Loucy (cell line): ENCODE data around the gene NPHP4.

Experiments
- H2AFZ ChIP-seq: fragments of 200-600 bp; sonication (generic); 2 replicates; pipeline ENCODE4 v1.6.0; 2016; ENCODE audit warnings: antibody characterized with exemption, mild to moderate bottlenecking, low read length, moderate library complexity
- H3F3A ChIP-seq: fragments of 200-600 bp; 2 replicates; pipeline ENCODE4 v1.6.0; 2016; ENCODE audit warnings: antibody characterized with exemption, low read depth, mild to moderate bottlenecking
- H3K27me3 ChIP-seq: fragments of 200-600 bp; sonication (generic); 2 replicates; pipeline ENCODE4 v1.6.1; 2014; ENCODE audit warnings: low read length, mild to moderate bottlenecking; ENCODE audit not compliant: insufficient read depth, poor library complexity, severe bottlenecking
- H3K36me3 ChIP-seq: fragments of 200-600 bp; sonication (generic); 2 replicates; pipeline ENCODE4 v1.6.1; 2016; ENCODE audit warnings: low read length; ENCODE audit not compliant: insufficient read depth
- H3K4me1 ChIP-seq: fragments of 200-600 bp; sonication (generic); 2 replicates; pipeline ENCODE4 v1.5.1; 2014; ENCODE audit warnings: low read length, mild to moderate bottlenecking; ENCODE audit not compliant: insufficient read depth, poor library complexity, severe bottlenecking
- H3K4me2 ChIP-seq: fragments of 200-600 bp; sonication (generic); 2 replicates; pipeline ENCODE4 v1.6.0; 2014; ENCODE audit warnings: antibody characterized with exemption, low read length, low read depth, mild to moderate bottlenecking; ENCODE audit not compliant: poor library complexity, severe bottlenecking
- H3K4me3 ChIP-seq: fragments of 200-600 bp; sonication (generic); 2 replicates; pipeline ENCODE4 v1.5.1; 2014; ENCODE audit warnings: low read length, mild to moderate bottlenecking, mixed read lengths; ENCODE audit not compliant: poor library complexity, severe bottlenecking
- H3K79me2 ChIP-seq: fragments of 200-600 bp; sonication (generic); 2 replicates; pipeline ENCODE4 v1.6.1; 2014; ENCODE audit warnings: low read length; ENCODE audit not compliant: insufficient read depth
- H3K9ac ChIP-seq: fragments of 200-600 bp; sonication (generic); 2 replicates; pipeline ENCODE4 v1.6.0; 2014; ENCODE audit warnings: mild to moderate bottlenecking, low read depth, low read length, moderate library complexity; ENCODE audit not compliant: poor library complexity, severe bottlenecking
- H3K9me2 ChIP-seq: fragments of 200-600 bp; sonication (generic); replicated peaks from 2 replicates; pipeline ENCODE4 v1.6.1; 2016; ENCODE audit warnings: low read depth, low read length, mixed read lengths
- H3K9me3 ChIP-seq: fragments of 200-600 bp; sonication (generic); 2 replicates; pipeline ENCODE4 v1.6.1; 2014; ENCODE audit warnings: mild to moderate bottlenecking, antibody characterized with exemption, low read length, low read depth; ENCODE audit not compliant: insufficient read depth
- H4K20me1 ChIP-seq: fragments of 200-600 bp; sonication (generic); 2 replicates; pipeline ENCODE4 v1.6.0; 2014; ENCODE audit warnings: antibody characterized with exemption, low read length, mild to moderate bottlenecking; ENCODE audit not compliant: insufficient read depth, poor library complexity, severe bottlenecking
- CTCF ChIP-seq: fragments of 200-600 bp; sonication (generic); conservative IDR thresholded peaks from 2 replicates; pipeline ENCODE4 v1.5.1; 2014; ENCODE audit warnings: mild to moderate bottlenecking, antibody characterized with exemption, low read length
- EZH2phosphoT487 ChIP-seq: fragments of 200-600 bp; IDR thresholded peaks from 2 replicates; pipeline ENCODE4 v1.6.1; 2018; ENCODE audit warnings: antibody characterized with exemption, mild to moderate bottlenecking, moderate library complexity, borderline replicate concordance

The NPHP4 gene

GRCh38 chr1:5877683-5878530, 114.3 kb downstream of the NPHP4 start:
- H3K4me2 ChIP-seq, result no peak overlapping the region

GRCh38 chr1:5877001-5877400, 115.2 kb downstream of the NPHP4 start:
- Histone ChIP-seq H3K4me3 (no peak overlapping the region), H3K9me2 (no peaks in the 10 kb centered on the region), H3K27me3 (no peaks in the 10 kb centered on the region), H4K20me1 (no peaks in the 10 kb centered on the region), H3F3A (no peaks in the 10 kb centered on the region), H3K9ac (no peak overlapping the region), H3K79me2 (no peaks in the 10 kb centered on the region), H3K36me3 (peaks cover 29% of the 10 kb centered on the region; the same call in 1 of the 2 replicates), H3K9me3 (no peaks in the 10 kb centered on the region), H3K4me2 (no peak overlapping the region), H2AFZ (no peak overlapping the region), H3K4me1 (no peaks in the 10 kb centered on the region)
- TF ChIP-seq CTCF (no peak), EZH2phosphoT487 (no peak)

More at GRCh38 chr1:5877683-5878530, 114.3 kb downstream of the NPHP4 start:
- H3K4me3 ChIP-seq, result no peak overlapping the region
- no peaks in the 10 kb centered on the region for H3F3A ChIP-seq
- TF ChIP-seq CTCF (no peak), EZH2phosphoT487 (no peak)
- H3K36me3 ChIP-seq, result peaks cover 29% of the 10 kb centered on the region; the same call in 1 of the 2 replicates
- H3K79me2 ChIP-seq, result no peaks in the 10 kb centered on the region
- H3K9me3 ChIP-seq, result no peaks in the 10 kb centered on the region
- no peak overlapping the region for H3K9ac ChIP-seq
- H3K4me1 ChIP-seq, result no peaks in the 10 kb centered on the region
- no peak overlapping the region for H2AFZ ChIP-seq
- no peaks in the 10 kb centered on the region for H4K20me1 ChIP-seq
- no peaks in the 10 kb centered on the region for H3K27me3 ChIP-seq
- no peaks in the 10 kb centered on the region for H3K9me2 ChIP-seq

GRCh38 chr1:5876094-5876650, 116.1 kb downstream of the NPHP4 start:
- H3K9ac ChIP-seq, result no peak overlapping the region
- H4K20me1 ChIP-seq, result no peaks in the 10 kb centered on the region
- no peaks in the 10 kb centered on the region for H3K79me2 ChIP-seq
- H3K36me3 ChIP-seq, result peaks cover 29% of the 10 kb centered on the region; the same call in 1 of the 2 replicates
- H3K9me3 ChIP-seq, result no peaks in the 10 kb centered on the region
- no peak for TF ChIP-seq CTCF
- TF ChIP-seq EZH2phosphoT487, result no peak
- H3K27me3 ChIP-seq, result no peaks in the 10 kb centered on the region
- H3K9me2 ChIP-seq, result no peaks in the 10 kb centered on the region
- H3K4me3 ChIP-seq, result no peak overlapping the region
- no peak overlapping the region for H2AFZ ChIP-seq
- no peaks in the 10 kb centered on the region for H3K4me1 ChIP-seq
- H3F3A ChIP-seq, result no peaks in the 10 kb centered on the region
- no peak overlapping the region for H3K4me2 ChIP-seq
